GM23248 (cell line): ENCODE measurements around the gene POC1A.

Experiments
- EZH2 ChIP-seq: fragments of 200-600 bp; sonication (generic); IDR thresholded peaks from 2 replicates; pipeline ENCODE4 v1.6.1; 2018; ENCODE audit warnings: antibody characterized with exemption, mild to moderate bottlenecking; ENCODE audit not compliant: insufficient read depth, poor library complexity, severe bottlenecking
- EZH2phosphoT487 ChIP-seq: fragments of 200-600 bp; sonication (generic); IDR thresholded peaks from 2 replicates; pipeline ENCODE4 v1.6.1; 2018; ENCODE audit warnings: antibody characterized with exemption, moderate library complexity, mild to moderate bottlenecking, low read depth; ENCODE audit not compliant: insufficient read depth

DNA sequence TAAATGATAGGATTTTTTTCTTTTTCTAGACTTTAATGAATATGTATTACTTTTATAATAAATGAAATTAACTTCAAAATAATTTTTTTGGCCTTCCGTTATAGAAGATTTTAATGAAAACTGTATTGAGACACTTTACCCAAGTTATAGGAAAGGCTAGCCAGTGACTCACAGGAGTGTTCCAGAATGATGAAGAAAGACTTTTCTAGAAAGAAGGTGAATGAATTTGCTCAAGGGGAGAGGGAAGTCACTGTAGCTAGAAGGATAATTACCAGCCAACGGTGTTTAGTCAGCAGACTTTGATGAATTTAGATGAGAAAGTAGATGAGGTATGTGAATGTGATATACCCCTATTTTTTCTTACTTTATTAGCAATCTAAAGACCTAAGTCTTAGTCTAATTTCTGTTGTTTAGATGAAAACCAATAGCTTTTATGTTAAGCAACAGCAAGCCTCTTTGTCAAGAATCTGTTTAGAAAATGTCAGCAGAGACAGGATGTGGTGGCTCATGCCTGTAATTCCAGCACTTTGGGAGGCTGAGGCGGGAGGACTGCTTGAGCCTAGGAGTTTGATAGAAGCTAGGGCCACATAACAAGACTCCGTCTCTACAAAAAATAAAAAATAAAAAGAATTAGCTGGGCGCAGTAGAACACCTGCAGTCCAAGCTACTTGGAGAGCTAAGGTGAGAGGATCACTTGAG lies 46.9 kb upstream of the POC1A start:
- no peak for TF ChIP-seq EZH2
- TF ChIP-seq EZH2phosphoT487, result no peak
